AG09309 (cell line): Measurements from ENCODE around the gene FBP2.
"Not testable (repeated sequence)": the region's sequence is repeated elsewhere in the genome, so short reads cannot be mapped to it uniquely, and the experiment has no call there.

ENCODE experiments used
- DNase-seq: peaks from one replicate; pipeline ENCODE4 v3.0.0-alpha.2; 2010; ENCODE audit warnings: low read depth
- H3K4me3 ChIP-seq: 2 replicates; pipeline ENCODE4 v1.5.1; 2011; ENCODE audit warnings: mild to moderate bottlenecking, low read depth, low read length, moderate library complexity; ENCODE audit not compliant: control insufficient read depth
- TF ChIP-seq, protein P1 (sequence below): IDR thresholded peaks from 2 replicates; pipeline ENCODE4 v1.5.1; 2011; ENCODE audit warnings: mild to moderate bottlenecking, low read depth, low read length, inconsistent platforms; ENCODE audit not compliant: insufficient read depth, control insufficient read depth; ENCODE audit errors: missing control alignments

The FBP2 gene

DNA sequence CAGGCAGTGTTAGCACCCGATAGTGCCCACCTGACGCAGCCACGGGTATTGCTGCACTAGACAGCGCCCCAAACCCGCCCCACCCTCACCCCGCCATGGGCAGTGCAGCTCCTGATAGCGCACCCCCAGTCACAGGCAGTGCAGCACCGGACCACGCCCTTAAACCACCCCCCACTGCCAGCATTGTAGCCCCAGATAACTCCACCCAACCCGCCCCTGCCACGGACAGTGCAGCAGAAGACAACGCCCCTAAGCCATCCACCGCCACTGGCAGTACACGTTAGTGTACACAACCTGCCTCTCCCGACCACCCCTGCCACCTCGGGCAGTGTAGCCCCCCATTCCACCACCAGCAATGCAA lies 39.6 kb downstream of the FBP2 start:
- TF ChIP-seq, protein P1, sequence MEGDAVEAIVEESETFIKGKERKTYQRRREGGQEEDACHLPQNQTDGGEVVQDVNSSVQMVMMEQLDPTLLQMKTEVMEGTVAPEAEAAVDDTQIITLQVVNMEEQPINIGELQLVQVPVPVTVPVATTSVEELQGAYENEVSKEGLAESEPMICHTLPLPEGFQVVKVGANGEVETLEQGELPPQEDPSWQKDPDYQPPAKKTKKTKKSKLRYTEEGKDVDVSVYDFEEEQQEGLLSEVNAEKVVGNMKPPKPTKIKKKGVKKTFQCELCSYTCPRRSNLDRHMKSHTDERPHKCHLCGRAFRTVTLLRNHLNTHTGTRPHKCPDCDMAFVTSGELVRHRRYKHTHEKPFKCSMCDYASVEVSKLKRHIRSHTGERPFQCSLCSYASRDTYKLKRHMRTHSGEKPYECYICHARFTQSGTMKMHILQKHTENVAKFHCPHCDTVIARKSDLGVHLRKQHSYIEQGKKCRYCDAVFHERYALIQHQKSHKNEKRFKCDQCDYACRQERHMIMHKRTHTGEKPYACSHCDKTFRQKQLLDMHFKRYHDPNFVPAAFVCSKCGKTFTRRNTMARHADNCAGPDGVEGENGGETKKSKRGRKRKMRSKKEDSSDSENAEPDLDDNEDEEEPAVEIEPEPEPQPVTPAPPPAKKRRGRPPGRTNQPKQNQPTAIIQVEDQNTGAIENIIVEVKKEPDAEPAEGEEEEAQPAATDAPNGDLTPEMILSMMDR = no peak
- no peak for DNase-seq
- H3K4me3 ChIP-seq = no peak overlapping the region

DNA sequence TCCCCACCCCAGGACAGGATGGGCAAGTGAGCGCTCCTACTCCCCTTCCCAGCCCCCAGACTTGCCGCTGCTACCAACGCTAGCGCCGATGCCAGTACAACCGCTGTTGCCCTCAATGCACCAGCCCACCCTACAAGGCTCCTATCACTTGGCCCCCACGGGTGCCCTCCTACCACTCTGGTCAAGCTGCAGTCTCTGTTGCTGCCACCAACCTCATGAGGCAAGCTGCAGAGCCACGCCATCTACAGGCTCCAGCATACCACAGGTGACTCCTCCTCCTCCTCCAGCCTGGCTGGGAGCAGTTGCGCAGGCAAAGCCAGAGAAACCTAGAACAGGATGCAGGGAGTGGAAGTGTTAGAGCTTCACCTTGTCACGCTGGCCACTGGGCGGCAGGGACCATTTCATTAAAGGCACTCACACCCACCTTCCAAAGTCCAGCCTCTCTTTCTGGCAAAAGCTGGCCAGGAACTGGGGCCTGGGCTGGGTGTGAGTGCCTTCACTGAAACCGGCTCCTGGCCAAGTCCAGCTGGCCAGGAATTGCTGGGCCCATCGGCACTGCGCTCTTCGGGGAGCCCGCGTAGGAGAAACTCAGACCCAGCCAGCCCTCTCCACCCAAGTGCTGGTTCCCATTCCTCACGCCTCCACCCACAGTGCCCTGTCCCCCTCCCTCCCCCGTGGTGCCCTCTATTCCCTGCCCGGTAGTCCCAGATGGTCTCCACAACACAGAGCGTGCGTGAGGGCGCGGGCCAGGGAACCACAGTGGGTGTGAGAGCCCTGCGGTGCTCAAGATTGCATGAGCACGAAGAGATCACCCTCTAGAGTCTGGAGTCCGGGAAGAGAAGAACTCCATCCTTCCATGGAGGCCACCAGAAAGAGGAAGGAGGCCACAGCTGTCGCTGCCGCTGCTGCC lies 40.3 kb downstream of the FBP2 start:
- no peak overlapping the region for H3K4me3 ChIP-seq
- TF ChIP-seq, protein P1 = no peak
- DNase-seq = no peak

DNA sequence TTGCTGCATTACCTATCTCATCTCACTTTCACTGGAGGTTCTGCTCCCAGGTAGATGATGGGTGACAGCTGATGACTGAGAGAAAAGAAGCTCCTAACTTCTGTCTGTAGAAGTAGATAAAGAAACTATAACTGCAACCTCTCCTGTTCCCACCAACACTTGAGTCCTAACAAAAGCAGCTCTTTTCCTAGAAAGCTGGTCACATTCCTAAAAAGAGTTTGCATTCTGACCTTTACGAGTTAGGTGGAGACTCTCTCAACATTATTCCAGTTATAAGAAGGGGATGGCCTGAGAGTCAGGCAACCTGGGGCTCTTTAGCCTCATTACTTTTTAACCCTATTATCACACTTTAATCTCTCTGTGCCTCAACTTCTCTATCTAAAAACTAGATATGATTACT lies 47.7 kb downstream of the FBP2 start:
- H3K4me3 ChIP-seq = no peak overlapping the region
- DNase-seq = no peak
- TF ChIP-seq, protein P1 = no peak

DNA sequence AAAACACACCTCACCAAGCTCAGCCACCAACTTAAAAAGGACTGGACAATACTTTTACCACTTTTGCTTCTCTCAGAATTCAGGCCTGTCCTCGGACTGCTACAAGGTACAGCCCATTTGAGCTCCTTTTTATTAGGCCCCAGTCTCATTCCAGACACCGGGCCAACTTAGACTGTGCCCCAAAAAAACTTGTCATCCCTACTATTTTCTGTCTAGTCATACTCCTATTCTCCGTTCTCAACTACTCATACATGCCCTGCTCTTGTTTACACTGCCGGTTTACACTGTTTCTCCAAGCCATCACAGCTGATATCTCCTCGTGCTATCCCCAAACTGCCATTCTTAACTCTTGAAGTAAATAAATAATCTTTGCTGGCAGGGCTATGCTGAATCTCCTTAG lies 49.3 kb downstream of the FBP2 start:
- DNase-seq = not testable (repeated sequence)

DNA sequence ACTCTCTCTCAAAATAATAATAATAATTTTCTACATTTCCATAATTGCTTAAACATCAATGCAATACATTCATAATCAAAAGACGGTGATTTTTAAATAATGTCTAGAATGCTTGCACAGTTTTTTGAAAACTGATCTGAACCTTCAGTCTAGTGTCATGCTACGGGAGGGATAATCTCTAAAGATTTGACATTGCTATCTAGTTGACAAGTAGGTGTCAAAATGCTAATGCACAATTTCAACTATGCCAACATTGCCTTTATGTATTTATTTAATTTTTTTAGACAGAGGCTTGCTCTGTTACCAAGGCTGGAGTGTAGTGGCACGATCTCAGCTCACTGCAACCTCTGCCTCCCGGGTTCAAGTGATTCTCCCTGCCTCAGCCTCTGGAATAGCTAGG lies 54.7 kb downstream of the FBP2 start:
- no peak overlapping the region for H3K4me3 ChIP-seq
- TF ChIP-seq, protein P1 = no peak
- no peak for DNase-seq

More for the DNA sequence above, 49.3 kb downstream of the FBP2 start:
- H3K4me3 ChIP-seq = not testable (repeated sequence)

DNA sequence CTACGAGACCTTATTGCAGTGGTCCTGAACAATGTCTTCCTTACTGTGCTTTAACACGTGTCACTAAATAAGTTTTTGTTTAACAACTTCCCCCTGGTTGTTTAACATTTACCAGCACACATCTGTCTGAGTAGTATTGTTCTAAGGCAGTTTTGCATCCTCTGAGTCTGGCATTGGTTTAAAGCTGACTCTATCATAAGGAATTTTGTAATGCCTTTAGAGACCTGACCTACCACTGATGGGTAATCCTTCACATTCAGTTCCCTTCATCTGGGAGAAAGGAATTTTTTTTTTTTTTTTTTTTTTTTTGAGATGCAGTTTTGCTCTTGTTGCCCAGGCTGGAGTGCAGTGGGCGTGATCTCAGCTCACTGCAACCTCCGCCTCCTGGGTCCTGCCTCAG lies 58.7 kb downstream of the FBP2 start:
- DNase-seq = no peak
- no peak overlapping the region for H3K4me3 ChIP-seq
- TF ChIP-seq, protein P1 = no peak

DNA sequence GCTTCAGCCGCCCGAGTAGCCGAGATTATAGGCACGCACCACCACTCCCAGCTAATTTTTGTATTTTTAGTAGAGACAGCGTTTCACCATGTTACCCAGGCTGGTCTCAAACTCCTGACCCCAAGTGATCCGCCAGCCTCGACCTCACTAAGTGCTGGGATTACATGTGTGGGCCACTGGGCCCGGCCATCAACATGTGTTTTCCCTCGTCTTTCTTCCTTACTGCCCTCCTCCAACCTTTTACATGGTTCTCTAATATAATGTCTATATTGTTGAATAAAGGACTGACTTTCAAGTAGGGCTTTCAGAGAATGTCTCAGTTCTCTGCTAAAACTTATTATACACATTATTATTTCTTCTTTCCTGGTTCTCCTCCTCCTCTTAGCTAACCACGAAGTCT lies 60.0 kb downstream of the FBP2 start:
- TF ChIP-seq, protein P1 = no peak

More for the DNA sequence above, 60.0 kb downstream of the FBP2 start:
- H3K4me3 ChIP-seq = no peak overlapping the region
- DNase-seq = no peak
